K562 (cell line): Measurements from ENCODE around the gene RPS23.
"Not testable (repeated sequence)": the region's sequence is repeated elsewhere in the genome, so short reads cannot be mapped to it uniquely, and the experiment has no call there.

Experiments
- BRD9 ChIP-seq: fragments of 450-650 bp; IDR thresholded peaks from 2 replicates; pipeline ENCODE4 v1.6.1; 2018; ENCODE audit warnings: low read depth; ENCODE audit not compliant: partially characterized antibody
- CHD2 ChIP-seq: IDR thresholded peaks from 2 replicates; pipeline ENCODE4 v1.6.1; 2011; ENCODE audit warnings: low read depth, low read length
- EGR1 ChIP-seq: fragments of 450-650 bp; conservative IDR thresholded peaks from 2 replicates; pipeline ENCODE4 v1.6.1; 2017; ENCODE audit warnings: mild to moderate bottlenecking
- EZH2 ChIP-seq: IDR thresholded peaks from 2 replicates; pipeline ENCODE4 v1.6.1; 2012; ENCODE audit warnings: low read depth, mild to moderate bottlenecking, inconsistent platforms, low read length, borderline replicate concordance
- JUND ChIP-seq, 2 experiments: IDR thresholded peaks; 2 replicates in 1 of 2; 3 replicates in 1 of 2; pipeline ENCODE4 v1.6.1; 2011; ENCODE audit warnings: borderline replicate concordance in 2 of 2, low read depth in 2 of 2, low read length in 2 of 2, improper control_type of control experiment in 1 of 2, missing biosample characterization in 1 of 2, missing genetic modification characterization in 1 of 2, missing genetic modification reagents in 1 of 2
- POLR2A ChIP-seq: fragments of 450-650 bp; conservative IDR thresholded peaks from 2 replicates; pipeline ENCODE4 v1.6.1; 2016
- POLR2AphosphoS5 ChIP-seq: IDR thresholded peaks from 2 replicates; pipeline ENCODE4 v1.6.1; 2011; ENCODE audit warnings: mild to moderate bottlenecking, low read depth, low read length, moderate library complexity; ENCODE audit not compliant: control insufficient read depth, insufficient read depth
- ZC3H11A ChIP-seq: IDR thresholded peaks from 2 replicates; pipeline ENCODE4 v1.6.1; 2012; ENCODE audit warnings: low read depth, low read length, improper control_type of control experiment

GRCh38 chr5:82269363-82269762 is 8.8 kb downstream of the RPS23 start:
- TF ChIP-seq EGR1; CHD2; JUND (IDR thresholded peaks at IDR 0.05; ENCODE audit: borderline replicate concordance, low read depth, low read length); JUND (tag; IDR thresholded peaks at IDR 0.05; ENCODE audit: borderline replicate concordance, low read depth, low read length); POLR2A; ZC3H11A; POLR2AphosphoS5; EZH2; BRD9: not testable (repeated sequence)
